Daoy (cell line): ENCODE data around the gene ZRANB3. TPM values are rescaled to one million over a fixed set of nuclear protein-coding genes. Genes with fewer than 3 reads are reported as not detected.
"Not testable (repeated sequence)": the region's sequence is repeated elsewhere in the genome, so short reads cannot be mapped to it uniquely, and the experiment has no call there.

Experiments used
- DNase-seq: peaks from one replicate; pipeline ENCODE4 v3.0.0-alpha.2; 2015; ENCODE audit warnings: low read depth
- total RNA-seq: library from RNA; depleted of rRNA; stranded (reverse); fragments of >200 nt; shearing (Covaris generic); gene quantifications from 2 replicates; pipeline ENCODE4 v1.2.3, GENCODE V29; 2014

The ZRANB3 gene
- total RNA-seq, 1 experiment from 2014 or later: 11.7 TPM

- no peak for DNase-seq
Observed at GRCh38 chr2:135124924-135125886, 405.8 kb downstream of the ZRANB3 start.

GRCh38 chr2:135121658-135122039 is 409.4 kb downstream of the ZRANB3 start:
- not testable (repeated sequence) for DNase-seq

GRCh38 chr2:135121016-135121657 is 409.9 kb downstream of the ZRANB3 start:
- DNase-seq: no peak

GRCh38 chr2:135119582-135119981 is 411.4 kb downstream of the ZRANB3 start:
- no peak for DNase-seq

GRCh38 chr2:135113322-135113721 is 417.7 kb downstream of the ZRANB3 start:
- DNase-seq: no peak

GRCh38 chr2:135105513-135106316 is 425.3 kb downstream of the ZRANB3 start:
- not testable (repeated sequence) for DNase-seq

GRCh38 chr2:135103843-135104242 is 427.2 kb downstream of the ZRANB3 start:
- no peak for DNase-seq

- DNase-seq: no peak
Observed at GRCh38 chr2:135099802-135100483, 431.1 kb downstream of the ZRANB3 start.

GRCh38 chr2:135097532-135098231 is 433.3 kb downstream of the ZRANB3 start:
- no peak for DNase-seq

GRCh38 chr2:135096665-135097446 is 434.2 kb downstream of the ZRANB3 start:
- DNase-seq: no peak

- DNase-seq: no peak
Observed at GRCh38 chr2:135095591-135095990, 435.4 kb downstream of the ZRANB3 start.

GRCh38 chr2:135094508-135094907 is 436.5 kb downstream of the ZRANB3 start:
- DNase-seq: no peak

GRCh38 chr2:135093670-135094330 is 437.2 kb downstream of the ZRANB3 start:
- no peak for DNase-seq

- DNase-seq: no peak
Observed at GRCh38 chr2:135093193-135093592, 437.8 kb downstream of the ZRANB3 start.

GRCh38 chr2:135091681-135092080 is 439.3 kb downstream of the ZRANB3 start:
- DNase-seq: no peak

GRCh38 chr2:135089597-135089996 is 441.4 kb downstream of the ZRANB3 start:
- not testable (repeated sequence) for DNase-seq
